Stimulated activated CD8-positive, alpha-beta memory T cell treated with anti-CD3 and anti-CD28 coated beads, Interleukin-4, amount 100 ng/mL, for 48 hours (primary cell): ENCODE measurements around the gene MOAP1.
"Not testable (repeated sequence)": the region's sequence is repeated elsewhere in the genome, so short reads cannot be mapped to it uniquely, and the experiment has no call there.

Experiments
- DNase-seq: peaks from one replicate; pipeline ENCODE4 v3.0.0-alpha.2; 2020

The MOAP1 gene

GRCh38 chr14:93142854-93143652 is 41.6 kb downstream of the MOAP1 start:
- no peak for DNase-seq

DNA sequence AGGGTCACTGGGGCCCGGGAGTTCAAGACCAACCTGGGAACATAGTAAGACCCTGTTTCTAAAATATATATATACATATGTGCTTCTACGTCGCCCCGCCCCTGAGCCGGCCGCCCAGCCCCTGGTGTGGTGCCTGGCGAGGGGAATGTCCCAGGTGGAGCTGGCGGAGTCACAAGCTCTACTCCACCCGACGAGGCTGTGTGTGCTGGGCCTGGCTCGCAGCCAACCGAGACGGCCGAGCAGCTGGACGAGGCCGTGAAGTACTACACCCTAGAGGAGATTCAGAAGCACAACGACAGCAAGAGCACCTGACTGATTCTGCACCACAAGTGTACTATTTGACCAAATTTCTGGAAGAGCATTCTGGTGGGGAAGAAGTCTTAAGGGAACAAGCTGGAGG is 46.8 kb downstream of the MOAP1 start:
- DNase-seq, result no peak

GRCh38 chr14:93136508-93136907 is 48.2 kb downstream of the MOAP1 start:
- not testable (repeated sequence) for DNase-seq

GRCh38 chr14:93136009-93136408 is 48.7 kb downstream of the MOAP1 start:
- DNase-seq, result no peak

GRCh38 chr14:93135399-93135798 is 49.3 kb downstream of the MOAP1 start:
- DNase-seq, result no peak

DNA sequence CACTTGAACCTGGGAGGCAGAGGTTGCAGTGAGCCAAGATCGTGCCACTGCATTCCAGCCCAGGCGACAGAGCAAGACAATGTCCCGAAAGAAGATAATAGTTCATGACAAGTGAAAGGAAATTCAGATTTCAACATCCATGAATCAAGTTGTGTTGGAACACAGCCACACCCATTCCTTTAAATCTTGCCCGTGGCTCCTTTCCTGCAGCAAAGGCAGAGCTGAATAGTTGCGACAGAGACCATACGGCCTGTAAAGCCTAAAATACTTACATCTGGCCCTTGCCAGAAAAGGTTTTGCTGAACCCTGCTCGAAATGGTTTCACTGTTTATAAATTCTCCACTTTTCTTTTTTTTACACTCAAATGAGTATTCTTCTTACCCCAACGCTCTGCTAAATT is 51.2 kb downstream of the MOAP1 start:
- DNase-seq, result no peak

GRCh38 chr14:93132472-93133065 is 52.1 kb downstream of the MOAP1 start:
- no peak for DNase-seq
